Fibroblast of skin of back (primary cell): ENCODE measurements around the gene GPX4.
A peak's percentile ranks its signal among the peaks of the same experiment; 100 is the strongest.

Experiments
- DNase-seq: peaks from one replicate; pipeline ENCODE4 v3.0.0-alpha.2; 2013

Gene GPX4

GRCh38 chr19:1151917-1152587 is 48.3 kb downstream of the GPX4 start:
- peak; percentile 28 for DNase-seq

GRCh38 chr19:1153891-1154730 is 50.3 kb downstream of the GPX4 start:
- no peak for DNase-seq

DNA sequence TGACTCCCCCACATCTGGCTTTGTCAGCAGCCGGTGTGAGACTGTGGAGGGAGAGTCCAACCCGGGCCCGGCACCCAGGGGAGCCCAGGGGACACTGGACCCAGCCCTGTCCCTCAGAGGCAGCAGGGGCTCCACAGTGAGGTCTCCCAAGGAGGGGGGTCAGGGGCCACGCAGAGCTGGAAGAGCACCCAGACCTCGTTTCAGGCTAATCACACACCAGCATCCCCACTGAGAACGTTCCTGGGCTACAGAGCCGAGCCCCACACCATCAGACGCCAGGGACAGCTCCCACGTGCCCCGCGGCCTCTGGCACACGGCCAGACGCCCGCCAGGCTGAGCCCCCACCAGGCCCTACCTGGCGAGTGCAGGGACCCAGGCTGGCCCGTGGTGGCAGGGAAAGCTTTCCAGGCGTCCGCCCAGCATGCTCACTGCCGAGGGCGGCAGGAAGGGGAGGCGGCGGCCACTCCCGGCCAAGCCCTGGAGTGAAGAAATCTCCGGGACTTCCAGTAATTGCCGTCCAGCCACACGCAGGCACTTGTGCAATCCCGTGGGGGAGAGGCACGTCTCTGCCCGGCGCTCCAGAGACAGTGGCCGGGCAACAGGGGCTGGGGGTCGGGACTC is 51.0 kb downstream of the GPX4 start:
- peak; percentile 41 for DNase-seq

DNA sequence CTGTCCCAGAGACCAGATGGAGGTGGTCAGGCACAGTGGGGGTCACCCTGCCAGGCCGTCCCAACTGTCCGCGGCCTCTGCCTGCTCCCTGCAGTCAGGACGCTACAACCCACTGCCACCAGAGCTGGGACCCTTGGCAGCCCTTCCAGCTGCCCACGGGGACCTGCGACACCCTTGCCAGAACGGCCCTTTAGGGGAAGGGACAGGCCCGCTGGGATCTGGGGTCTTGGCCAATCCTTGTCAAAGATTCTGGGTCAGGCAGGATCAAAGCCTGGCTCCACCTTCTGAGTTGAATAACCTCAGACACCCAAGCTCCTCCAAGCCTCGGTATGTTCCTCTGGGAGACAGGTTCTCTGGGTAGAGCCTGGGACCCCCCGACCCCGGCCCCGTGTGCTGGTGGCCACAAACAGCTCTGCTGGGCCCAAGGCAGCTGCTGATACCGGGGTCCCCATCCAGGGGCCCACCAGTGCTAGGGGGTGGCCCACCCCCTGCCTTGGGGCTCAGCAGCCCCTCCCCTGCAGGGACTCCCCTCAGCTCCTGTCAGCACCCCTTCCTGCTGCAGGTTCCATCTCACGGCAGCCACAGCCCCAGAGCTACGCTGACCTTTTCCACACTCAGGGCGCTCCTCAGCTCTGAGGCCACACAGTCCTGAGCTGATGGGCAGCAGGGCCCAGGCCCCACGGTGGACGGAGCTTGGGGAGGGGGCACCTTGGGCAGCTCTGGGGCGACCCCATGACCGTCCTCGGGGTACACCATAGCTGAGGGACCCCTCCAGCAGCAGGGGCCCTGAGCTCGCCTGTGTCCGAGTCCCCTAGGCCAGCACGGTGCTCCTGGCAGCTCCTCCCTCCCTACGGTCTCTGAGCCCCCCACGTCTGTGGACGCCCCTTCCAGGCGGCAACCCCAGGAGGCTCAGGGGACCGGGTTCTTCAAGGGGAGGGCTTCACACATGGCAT is 51.8 kb downstream of the GPX4 start:
- no peak for DNase-seq
